ENCODE measurements around the gene TFB1M.

TFB1M gene

GRCh38 chr6:155244434-155244833 lies 69.8 kb downstream of the TFB1M start:
- TF ChIP-seq CTCF (IDR thresholded peaks at IDR 0.05; ENCODE audit: low read length, missing control alignments) = no peak
- H3K4me3 ChIP-seq (replicated peaks; ENCODE audit: low read depth, low read length) = no peak overlapping the region
- DNase-seq (ENCODE audit: low read depth) = no peak

- no peak for TF ChIP-seq CTCF (IDR thresholded peaks at IDR 0.05; ENCODE audit: low read length, missing control alignments)
- DNase-seq (ENCODE audit: low read depth) = no peak
- no peak overlapping the region for H3K4me3 ChIP-seq (replicated peaks; ENCODE audit: low read depth, low read length)
These were observed 72.3 kb downstream of the TFB1M start for GRCh38 chr6:155241966-155242365.

GRCh38 chr6:155240905-155241600 lies 73.2 kb downstream of the TFB1M start:
- no peak overlapping the region for H3K4me3 ChIP-seq (replicated peaks; ENCODE audit: low read depth, low read length)
- no peak for DNase-seq (ENCODE audit: low read depth)
- no peak for TF ChIP-seq CTCF (IDR thresholded peaks at IDR 0.05; ENCODE audit: low read length, missing control alignments)

GRCh38 chr6:155237613-155238012 lies 76.7 kb downstream of the TFB1M start:
- no peak for TF ChIP-seq CTCF (IDR thresholded peaks at IDR 0.05; ENCODE audit: low read length, missing control alignments)
- no peak for DNase-seq (ENCODE audit: low read depth)
- no peak overlapping the region for H3K4me3 ChIP-seq (replicated peaks; ENCODE audit: low read depth, low read length)

GRCh38 chr6:155235087-155235486 lies 79.2 kb downstream of the TFB1M start:
- no peak for TF ChIP-seq CTCF (IDR thresholded peaks at IDR 0.05; ENCODE audit: low read length, missing control alignments)
- no peak overlapping the region for H3K4me3 ChIP-seq (replicated peaks; ENCODE audit: low read depth, low read length)
- no peak for DNase-seq (ENCODE audit: low read depth)

GRCh38 chr6:155234687-155235086 lies 79.6 kb downstream of the TFB1M start:
- TF ChIP-seq CTCF (IDR thresholded peaks at IDR 0.05; ENCODE audit: low read length, missing control alignments) = no peak
- no peak overlapping the region for H3K4me3 ChIP-seq (replicated peaks; ENCODE audit: low read depth, low read length)
- DNase-seq (ENCODE audit: low read depth) = no peak

GRCh38 chr6:155234167-155234566 lies 80.1 kb downstream of the TFB1M start:
- no peak for DNase-seq (ENCODE audit: low read depth)
- TF ChIP-seq CTCF (IDR thresholded peaks at IDR 0.05; ENCODE audit: low read length, missing control alignments) = no peak
- H3K4me3 ChIP-seq (replicated peaks; ENCODE audit: low read depth, low read length) = no peak overlapping the region

All from fibroblast of pulmonary artery (primary cell).